ENCODE results near the gene UBE2U.

The UBE2U gene

DNA sequence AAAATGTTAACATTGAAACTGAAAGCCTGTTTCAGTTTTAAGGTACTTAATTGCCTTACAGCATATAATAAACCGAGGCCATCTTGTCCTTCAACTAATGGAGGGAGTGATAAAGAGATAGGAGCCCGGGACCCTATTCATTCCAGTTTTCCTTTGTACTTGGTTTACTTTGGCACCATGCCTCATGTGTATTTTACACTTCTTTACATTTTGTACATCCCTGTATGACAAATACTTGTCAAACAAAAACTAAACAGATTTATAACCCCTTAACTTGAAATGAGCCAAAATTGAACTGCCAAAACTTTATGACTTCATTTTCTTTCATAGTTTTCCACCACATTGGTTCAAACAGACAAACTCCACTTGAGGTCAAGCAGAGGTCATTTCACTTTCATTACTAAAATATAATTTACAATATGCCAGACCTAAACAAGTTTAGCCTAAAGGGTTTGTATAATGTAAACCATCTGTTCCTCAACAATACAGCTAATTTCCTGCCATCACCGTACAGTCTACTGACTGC is 30.9 kb upstream of the UBE2U start (continued):
- TF ChIP-seq GLI2 (tag by site-specific recombination; IDR thresholded peaks at IDR 0.05; ENCODE audit: borderline replicate concordance, low read depth) (peak; percentile 73), ZNF621 (tag by site-specific recombination; IDR thresholded peaks at IDR 0.05) (no peak), ZFP37 (tag by site-specific recombination; IDR thresholded peaks at IDR 0.05) (no peak), KLF16 (tag by site-specific recombination; IDR thresholded peaks at IDR 0.05) (0 out of 2 replicates have a peak, but pooled peaks have one; percentile 44), ZSCAN30 (tag by site-specific recombination; IDR thresholded peaks at IDR 0.05) (peak; percentile 62; the same call in 1 of the 2 replicates), ZSCAN18 (tag by site-specific recombination; IDR thresholded peaks at IDR 0.05) (0 out of 2 replicates have a peak, but pooled peaks have one; percentile 29), OSR2 (tag by site-specific recombination; IDR thresholded peaks at IDR 0.05) (peak; percentile 94), EGR2 (tag by site-specific recombination; IDR thresholded peaks at IDR 0.05; ENCODE audit: low read depth) (no peak), ZNF677 (tag by site-specific recombination; IDR thresholded peaks at IDR 0.05) (no peak), KLF7 (tag by site-specific recombination; IDR thresholded peaks at IDR 0.05; ENCODE audit: borderline replicate concordance) (no peak), ZNF146 (tag by site-specific recombination; IDR thresholded peaks at IDR 0.05) (0 out of 2 replicates have a peak, but pooled peaks have one; percentile 5), HIC1 (tag by site-specific recombination; IDR thresholded peaks at IDR 0.05) (0 out of 2 replicates have a peak, but pooled peaks have one; percentile 26), FEZF1 (tag by site-specific recombination; IDR thresholded peaks at IDR 0.05) (peak; percentile 96), ZNF274 (IDR thresholded peaks at IDR 0.05; ENCODE audit: low read length) (no peak), ZNF274 (tag by site-specific recombination; IDR thresholded peaks at IDR 0.05; ENCODE audit: borderline replicate concordance) (no peak), TCF7L2 (IDR thresholded peaks at IDR 0.05; ENCODE audit: borderline replicate concordance, low read depth, low read length) (peak; percentile 98), ZNF423 (tag by site-specific recombination; IDR thresholded peaks at IDR 0.05) (no peak), ZSCAN16 (tag by site-specific recombination; IDR thresholded peaks at IDR 0.05) (no peak), ZBTB48 (tag by site-specific recombination; IDR thresholded peaks at IDR 0.05) (no peak), ZBTB1 (tag by site-specific recombination; IDR thresholded peaks at IDR 0.05) (0 out of 2 replicates have a peak, but pooled peaks have one; percentile 15), ZNF341 (tag by site-specific recombination; IDR thresholded peaks at IDR 0.05; ENCODE audit: low read depth) (no peak), IKZF3 (tag by site-specific recombination; IDR thresholded peaks at IDR 0.05) (peak; percentile 76; the same call in 1 of the 2 replicates), ZNF555 (tag by site-specific recombination; conservative IDR thresholded peaks at IDR 0.05) (no peak), PATZ1 (tag by site-specific recombination; IDR thresholded peaks at IDR 0.05) (no peak; the same call in 1 of the 2 replicates), ZNF26 (tag by site-specific recombination; IDR thresholded peaks at IDR 0.05) (no peak), ZNF660 (tag by site-specific recombination; IDR thresholded peaks at IDR 0.05) (peak; percentile 49; the same call in 1 of the 2 replicates), ZNF24 (tag by site-specific recombination; IDR thresholded peaks at IDR 0.05) (peak; percentile 82; the same call in 1 of the 2 replicates)
- TF ChIP-seq, protein P1, sequence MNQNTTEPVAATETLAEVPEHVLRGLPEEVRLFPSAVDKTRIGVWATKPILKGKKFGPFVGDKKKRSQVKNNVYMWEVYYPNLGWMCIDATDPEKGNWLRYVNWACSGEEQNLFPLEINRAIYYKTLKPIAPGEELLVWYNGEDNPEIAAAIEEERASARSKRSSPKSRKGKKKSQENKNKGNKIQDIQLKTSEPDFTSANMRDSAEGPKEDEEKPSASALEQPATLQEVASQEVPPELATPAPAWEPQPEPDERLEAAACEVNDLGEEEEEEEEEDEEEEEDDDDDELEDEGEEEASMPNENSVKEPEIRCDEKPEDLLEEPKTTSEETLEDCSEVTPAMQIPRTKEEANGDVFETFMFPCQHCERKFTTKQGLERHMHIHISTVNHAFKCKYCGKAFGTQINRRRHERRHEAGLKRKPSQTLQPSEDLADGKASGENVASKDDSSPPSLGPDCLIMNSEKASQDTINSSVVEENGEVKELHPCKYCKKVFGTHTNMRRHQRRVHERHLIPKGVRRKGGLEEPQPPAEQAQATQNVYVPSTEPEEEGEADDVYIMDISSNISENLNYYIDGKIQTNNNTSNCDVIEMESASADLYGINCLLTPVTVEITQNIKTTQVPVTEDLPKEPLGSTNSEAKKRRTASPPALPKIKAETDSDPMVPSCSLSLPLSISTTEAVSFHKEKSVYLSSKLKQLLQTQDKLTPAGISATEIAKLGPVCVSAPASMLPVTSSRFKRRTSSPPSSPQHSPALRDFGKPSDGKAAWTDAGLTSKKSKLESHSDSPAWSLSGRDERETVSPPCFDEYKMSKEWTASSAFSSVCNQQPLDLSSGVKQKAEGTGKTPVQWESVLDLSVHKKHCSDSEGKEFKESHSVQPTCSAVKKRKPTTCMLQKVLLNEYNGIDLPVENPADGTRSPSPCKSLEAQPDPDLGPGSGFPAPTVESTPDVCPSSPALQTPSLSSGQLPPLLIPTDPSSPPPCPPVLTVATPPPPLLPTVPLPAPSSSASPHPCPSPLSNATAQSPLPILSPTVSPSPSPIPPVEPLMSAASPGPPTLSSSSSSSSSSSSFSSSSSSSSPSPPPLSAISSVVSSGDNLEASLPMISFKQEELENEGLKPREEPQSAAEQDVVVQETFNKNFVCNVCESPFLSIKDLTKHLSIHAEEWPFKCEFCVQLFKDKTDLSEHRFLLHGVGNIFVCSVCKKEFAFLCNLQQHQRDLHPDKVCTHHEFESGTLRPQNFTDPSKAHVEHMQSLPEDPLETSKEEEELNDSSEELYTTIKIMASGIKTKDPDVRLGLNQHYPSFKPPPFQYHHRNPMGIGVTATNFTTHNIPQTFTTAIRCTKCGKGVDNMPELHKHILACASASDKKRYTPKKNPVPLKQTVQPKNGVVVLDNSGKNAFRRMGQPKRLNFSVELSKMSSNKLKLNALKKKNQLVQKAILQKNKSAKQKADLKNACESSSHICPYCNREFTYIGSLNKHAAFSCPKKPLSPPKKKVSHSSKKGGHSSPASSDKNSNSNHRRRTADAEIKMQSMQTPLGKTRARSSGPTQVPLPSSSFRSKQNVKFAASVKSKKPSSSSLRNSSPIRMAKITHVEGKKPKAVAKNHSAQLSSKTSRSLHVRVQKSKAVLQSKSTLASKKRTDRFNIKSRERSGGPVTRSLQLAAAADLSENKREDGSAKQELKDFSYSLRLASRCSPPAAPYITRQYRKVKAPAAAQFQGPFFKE (tag by site-specific recombination; IDR thresholded peaks at IDR 0.05; ENCODE audit: borderline replicate concordance), result no peak
